Muscle layer of duodenum (tissue), 2 donors: ENCODE results near the gene TRPM2.
A peak's percentile ranks its signal among the peaks of the same experiment; 100 is the strongest.
"Not testable (repeated sequence)": the region's sequence is repeated elsewhere in the genome, so short reads cannot be mapped to it uniquely, and the experiment has no call there.

Experiments
- H3K27ac ChIP-seq: one replicate; pipeline ENCODE4 v1.7.0; 2013; ENCODE audit warnings: mild to moderate bottlenecking, low read length
- H3K27me3 ChIP-seq: one replicate; pipeline ENCODE4 v1.7.0; 2013; ENCODE audit warnings: low read depth, mild to moderate bottlenecking, control low read depth, low read length
- H3K36me3 ChIP-seq, 2 donors: one replicate each; pipeline ENCODE4 v1.7.0; 2013; ENCODE audit warnings: low read length in 2 of 2, control low read depth in 1 of 2, mild to moderate bottlenecking in 1 of 2; ENCODE audit not compliant: insufficient read depth in 2 of 2, control insufficient read depth in 1 of 2
- H3K4me1 ChIP-seq, 2 donors: one replicate each; pipeline ENCODE4 v1.7.0; 2013; ENCODE audit warnings: low read length in 2 of 2, mild to moderate bottlenecking in 2 of 2, control low read depth in 1 of 2, moderate library complexity in 1 of 2; ENCODE audit not compliant: insufficient read depth in 2 of 2, control insufficient read depth in 1 of 2
- H3K4me3 ChIP-seq, 2 donors: one replicate each; pipeline ENCODE4 v1.7.0; 2013; ENCODE audit warnings: low read length in 2 of 2, low read depth in 1 of 2, mild to moderate bottlenecking in 1 of 2
- H3K9me3 ChIP-seq, 2 donors: one replicate each; pipeline ENCODE4 v1.7.0; 2013; ENCODE audit warnings: low read length in 2 of 2, control low read depth in 1 of 2, mild to moderate bottlenecking in 1 of 2; ENCODE audit not compliant: control insufficient read depth in 1 of 2
- donor health status: healthy.

The TRPM2 gene

DNA sequence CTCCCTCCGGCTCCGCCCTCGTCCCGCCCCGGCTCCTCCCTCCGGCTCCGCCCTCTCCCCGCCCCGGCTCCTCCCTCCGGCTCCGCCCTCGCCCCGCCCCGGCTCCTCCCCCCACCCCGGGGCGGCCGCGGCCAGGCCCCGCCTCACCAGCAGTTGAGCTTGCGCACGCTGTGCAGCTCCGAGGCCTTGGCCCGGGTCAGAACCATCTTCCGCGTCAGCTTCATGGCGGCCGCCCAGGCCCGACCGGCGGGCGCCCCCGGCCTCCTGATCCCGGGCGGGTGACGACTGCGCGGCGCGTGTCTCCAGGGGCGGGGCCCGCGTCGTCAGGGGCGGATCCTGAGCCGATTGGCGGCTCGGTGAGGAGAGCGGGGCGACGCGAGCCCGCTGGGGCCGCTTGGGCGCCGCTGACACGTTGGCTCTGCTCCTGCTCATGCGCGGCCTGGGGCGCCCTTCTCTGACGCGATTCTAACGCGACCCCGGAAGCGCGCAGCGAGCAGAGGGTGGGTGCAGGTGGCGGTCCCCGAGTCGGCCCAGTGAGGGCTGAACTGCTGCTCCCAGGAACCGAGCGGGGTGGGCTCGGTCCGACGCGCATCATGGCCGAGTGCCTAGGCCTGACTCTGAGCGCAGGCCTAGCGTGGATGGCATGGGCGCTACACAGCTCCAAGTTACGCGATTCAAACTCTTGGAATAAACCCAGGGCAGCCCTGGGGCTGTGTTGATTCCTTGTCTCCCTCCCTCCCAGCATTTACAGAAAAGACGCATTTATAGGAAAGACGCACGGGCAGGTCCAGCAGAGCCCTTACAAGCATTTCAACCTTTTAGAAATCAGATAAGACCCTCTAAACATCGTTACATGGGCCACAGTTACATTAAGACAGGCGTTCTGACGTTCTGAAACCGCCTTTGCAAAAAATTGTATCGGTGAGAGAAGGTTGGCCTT lies 14.2 kb upstream of the TRPM2 start, which contains the start of gene CFAP410:
Gene CFAP410, minus strand, starts transcription at position 420 of the 940 bp plus-strand sequence. Its CDS starts 196 bp downstream, at position 224.
- H3K27ac ChIP-seq, result peak within 1 kb of the TSS; percentile 99
- peaks cover 7 to 13% of the 10 kb centered on the region in 2 donors for H3K4me1 ChIP-seq
- H3K9me3 ChIP-seq, result no peaks in the 10 kb centered on the region
- peak within 1 kb of the TSS; percentile 84 to 94 for H3K4me3 ChIP-seq
- no peaks in the 10 kb centered on the region for H3K27me3 ChIP-seq
- peaks cover 4 to 19% of the 10 kb centered on the region in 2 donors for H3K36me3 ChIP-seq

DNA sequence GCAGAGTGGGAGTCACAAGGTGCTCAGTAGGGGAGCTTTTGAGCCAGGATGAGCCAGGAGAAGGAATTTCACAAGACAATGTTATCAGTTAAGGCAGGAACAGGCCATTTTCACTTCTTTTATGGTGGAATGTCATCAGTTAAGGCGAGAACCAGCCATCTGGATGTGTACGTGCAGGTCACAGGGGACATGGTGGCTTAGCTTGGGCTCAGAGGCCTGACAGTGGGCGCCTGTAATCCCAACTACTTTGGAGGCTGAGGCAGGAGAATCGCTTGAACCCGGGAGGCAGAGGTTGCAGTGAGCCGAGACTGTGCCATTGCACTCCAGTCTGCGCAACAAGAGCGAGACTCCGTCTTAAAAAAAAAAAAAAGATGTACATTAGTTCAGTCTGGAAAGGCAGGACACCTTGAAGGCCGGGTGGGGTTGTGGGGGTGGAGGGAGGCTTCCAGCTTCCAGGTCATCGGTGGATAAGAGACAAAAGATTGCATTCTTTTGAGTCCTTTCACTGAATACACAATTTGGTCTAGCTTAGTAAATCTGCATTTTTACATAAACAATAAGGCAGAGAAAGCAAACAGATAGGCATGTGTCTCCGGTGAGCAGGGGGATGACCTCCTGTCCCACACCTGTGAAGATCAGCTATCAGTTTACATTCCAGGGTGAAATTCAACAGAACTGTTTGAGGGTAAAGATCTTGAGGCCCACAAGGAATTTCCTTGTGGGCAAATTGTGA lies 11.5 kb upstream of the TRPM2 start:
- not testable (repeated sequence) for H3K27me3 ChIP-seq, H3K4me3 ChIP-seq
- H3K4me1 ChIP-seq, result peaks cover 7 to 13% of the 10 kb centered on the region in 2 donors

GRCh38 chr21:44342981-44343380 lies 10.4 kb upstream of the TRPM2 start:
- not testable (repeated sequence) for H3K9me3 ChIP-seq, H3K36me3 ChIP-seq, H3K27ac ChIP-seq, H3K4me3 ChIP-seq, H3K27me3 ChIP-seq
- H3K4me1 ChIP-seq, result peaks cover 7 to 12% of the 10 kb centered on the region in 2 donors

More for the DNA sequence above, 11.5 kb upstream of the TRPM2 start:
- not testable (repeated sequence) for H3K27ac ChIP-seq, H3K36me3 ChIP-seq, H3K9me3 ChIP-seq

DNA sequence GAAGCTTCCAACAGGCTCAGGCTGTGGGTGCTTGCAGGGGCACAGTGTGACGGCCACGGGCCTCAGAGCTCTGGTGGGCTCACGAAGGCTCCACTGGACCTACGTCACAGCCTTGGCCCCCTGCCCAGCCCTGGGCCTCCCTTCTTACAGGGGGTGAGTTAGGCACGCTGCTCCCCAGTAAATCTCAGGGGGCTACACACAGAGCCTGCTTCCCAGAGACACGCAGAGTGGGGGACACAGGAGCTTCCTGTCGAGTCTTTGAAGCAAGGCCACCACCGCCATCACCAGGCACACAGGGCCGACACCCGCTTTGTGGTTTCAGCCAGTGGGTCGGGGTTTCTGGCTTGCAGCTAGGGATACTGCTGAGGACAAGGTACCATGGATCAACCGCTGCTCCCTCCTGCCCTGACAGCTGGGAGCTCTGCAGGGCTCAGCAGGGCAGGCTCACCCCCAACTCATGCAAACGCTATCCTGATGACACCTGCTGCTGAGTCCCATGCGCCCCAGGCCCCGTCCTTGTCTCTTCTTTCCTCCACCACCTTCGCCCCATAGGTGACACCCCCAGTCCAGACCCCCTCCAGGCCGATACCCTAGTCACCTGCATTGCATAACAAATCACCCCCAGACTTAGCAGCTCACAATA lies 8.8 kb upstream of the TRPM2 start:
- Histone ChIP-seq H3K27me3 (no peaks in the 10 kb centered on the region), H3K4me1 (peaks cover 6 to 7% of the 10 kb centered on the region in 2 donors), H3K4me3 (no peak overlapping the region), H3K9me3 (no peaks in the 10 kb centered on the region), H3K27ac (no peak overlapping the region), H3K36me3 (no peaks in the 10 kb centered on the region)

GRCh38 chr21:44345495-44345894 lies 7.9 kb upstream of the TRPM2 start:
- H3K4me1 ChIP-seq, result no peaks in the 10 kb centered on the region
- H3K4me3 ChIP-seq, result no peak overlapping the region
- no peaks in the 10 kb centered on the region for H3K36me3 ChIP-seq
- no peak overlapping the region for H3K27ac ChIP-seq
- no peaks in the 10 kb centered on the region for H3K9me3 ChIP-seq
- H3K27me3 ChIP-seq, result no peaks in the 10 kb centered on the region

GRCh38 chr21:44347911-44348451 lies 5.4 kb upstream of the TRPM2 start:
- no peak overlapping the region for H3K27ac ChIP-seq
- no peaks in the 10 kb centered on the region for H3K27me3 ChIP-seq
- H3K4me3 ChIP-seq, result no peak overlapping the region
- peaks cover 0 to 9% of the 10 kb centered on the region in 2 donors for H3K4me1 ChIP-seq
- no peaks in the 10 kb centered on the region for H3K36me3 ChIP-seq
- no peaks in the 10 kb centered on the region for H3K9me3 ChIP-seq

- Histone ChIP-seq H3K36me3 (no peaks in the 10 kb centered on the region), H3K27me3 (no peaks in the 10 kb centered on the region), H3K9me3 (no peaks in the 10 kb centered on the region), H3K4me1 (peaks cover 0 to 13% of the 10 kb centered on the region in 2 donors), H3K4me3 (no peak overlapping the region), H3K27ac (no peak overlapping the region)
These were observed 4.6 kb upstream of the TRPM2 start for GRCh38 chr21:44348861-44349260.

DNA sequence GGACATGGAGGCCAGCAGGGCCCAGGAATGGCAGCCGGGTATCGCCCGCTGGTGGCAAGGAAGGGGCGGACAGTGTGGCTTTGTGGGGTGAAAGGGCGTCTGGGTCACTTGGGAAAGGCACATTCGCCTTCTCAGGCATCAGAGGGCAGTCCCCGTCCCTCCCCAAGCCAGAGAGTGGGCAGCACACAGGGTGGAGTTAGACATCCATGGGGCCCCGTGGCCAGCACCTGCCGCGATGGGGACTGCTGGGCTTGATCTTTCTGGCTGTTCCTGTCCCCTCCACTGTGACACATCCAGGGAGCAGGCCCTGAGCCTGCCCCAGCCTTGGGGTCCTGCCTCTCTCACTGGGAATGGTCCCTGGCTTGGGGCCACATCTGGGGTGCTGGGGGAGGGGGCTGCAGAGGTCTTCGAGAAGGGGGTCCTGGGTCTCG lies 4.0 kb upstream of the TRPM2 start:
- no peaks in the 10 kb centered on the region for H3K36me3 ChIP-seq
- H3K4me1 ChIP-seq, result peaks cover 0 to 13% of the 10 kb centered on the region in 2 donors
- no peaks in the 10 kb centered on the region for H3K9me3 ChIP-seq
- H3K27me3 ChIP-seq, result no peaks in the 10 kb centered on the region
- no peak overlapping the region for H3K4me3 ChIP-seq
- H3K27ac ChIP-seq, result no peak overlapping the region

GRCh38 chr21:44349847-44350772 lies 3.3 kb upstream of the TRPM2 start:
- Histone ChIP-seq H3K27ac (no peak overlapping the region), H3K9me3 (no peaks in the 10 kb centered on the region), H3K27me3 (no peaks in the 10 kb centered on the region)

DNA sequence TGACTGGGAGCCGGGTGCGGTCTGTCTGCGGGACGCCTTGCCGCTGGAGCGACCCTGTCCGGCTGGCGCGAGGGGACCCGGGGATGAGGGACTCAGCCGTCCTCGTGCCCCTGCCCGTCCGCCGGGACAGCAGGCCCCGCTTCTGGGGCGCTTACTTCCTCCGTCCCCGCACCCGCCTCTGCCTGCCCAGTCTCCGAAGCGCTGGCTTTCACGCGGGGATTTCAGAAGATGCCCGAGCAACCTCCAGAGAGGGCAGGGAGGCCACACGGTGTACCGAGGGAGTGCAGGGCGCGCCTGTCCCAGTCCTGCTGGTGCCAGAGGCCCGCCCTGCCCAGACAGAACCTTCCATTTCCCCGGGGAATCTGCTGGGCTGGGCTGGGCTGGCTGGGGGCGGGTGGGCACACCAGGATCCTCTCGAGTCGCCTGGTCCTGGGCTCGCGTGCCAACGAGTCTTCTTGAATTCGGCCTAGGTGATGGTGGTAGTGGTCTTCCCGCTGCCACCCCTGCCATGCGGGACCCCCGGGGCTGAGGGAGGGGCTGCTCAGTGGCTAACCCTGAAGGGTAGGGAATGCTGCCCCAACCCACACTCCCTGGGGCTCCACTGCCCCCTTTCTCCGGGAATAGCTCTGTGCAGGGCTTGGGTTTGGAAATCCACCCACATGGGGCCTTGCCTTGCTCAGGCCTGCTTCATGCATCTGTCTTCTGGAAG lies 2.5 kb upstream of the TRPM2 start:
- Histone ChIP-seq H3K27me3 (no peaks in the 10 kb centered on the region), H3K27ac (no peak overlapping the region), H3K9me3 (no peaks in the 10 kb centered on the region), H3K36me3 (no peaks in the 10 kb centered on the region), H3K4me3 (no peak overlapping the region), H3K4me1 (peaks cover 0 to 13% of the 10 kb centered on the region in 2 donors)

More at GRCh38 chr21:44349847-44350772, 3.3 kb upstream of the TRPM2 start:
- Histone ChIP-seq H3K4me3 (no peak overlapping the region), H3K4me1 (peaks cover 0 to 13% of the 10 kb centered on the region in 2 donors), H3K36me3 (no peaks in the 10 kb centered on the region)
